Panc1 (cell line): ENCODE measurements around the gene PAX9. TPM values are rescaled to one million over a fixed set of nuclear protein-coding genes. Genes with fewer than 3 reads are reported as not detected.

Experiments used
- ATAC-seq: fragments of 200-7000 bp; cut with Tn5 transposase; 2 replicates; pipeline ENCODE4 v1.9.1; 2020; ENCODE audit warnings: mild to moderate bottlenecking, moderate library complexity
- BruUV-seq: library from RNA; stranded (reverse); fragments of 400-500 nt; replicated peaks from 2 replicates; lab custom pipeline; 2021; lab: Mats Ljungman, UMichigan
- CTCF ChIA-PET: fragments of 300-600 bp; sonication (Branson Sonifier 250); formaldehyde crosslinking; loops from one replicate; lab custom pipeline; 2022; ENCODE audit warnings: antibody characterized with exemption; lab: Charles Lee
- POLR2A ChIA-PET: fragments of 300-600 bp; sonication (Branson Sonifier 250); formaldehyde crosslinking; loops from one replicate; lab custom pipeline; 2022; ENCODE audit warnings: antibody characterized with exemption; lab: Charles Lee
- DNase-seq: peaks from one replicate; pipeline ENCODE4 v3.0.0-alpha.2; 2010; ENCODE audit warnings: low read depth, low spot score
- H3K27ac ChIP-seq: 2 replicates; pipeline ENCODE4 v1.5.1; 2011; ENCODE audit warnings: mild to moderate bottlenecking, low read length, inconsistent platforms
- H3K27me3 ChIP-seq: fragments of 200-500 bp; sonication (Bioruptor generic); 2 replicates; pipeline ENCODE4 v1.6.0; 2014; ENCODE audit warnings: low read length, inconsistent platforms; ENCODE audit not compliant: control insufficient read depth, insufficient read depth
- H3K36me3 ChIP-seq: fragments of 200-500 bp; sonication (Bioruptor generic); 2 replicates; pipeline ENCODE4 v1.5.1; 2014; ENCODE audit warnings: inconsistent platforms, mild to moderate bottlenecking, low read length, moderate library complexity; ENCODE audit not compliant: control insufficient read depth, insufficient read depth
- H3K4me1 ChIP-seq: 2 replicates; pipeline ENCODE4 v1.5.1; 2011; ENCODE audit warnings: inconsistent platforms, mild to moderate bottlenecking, low read length, moderate library complexity; ENCODE audit not compliant: control insufficient read depth, insufficient read depth
- H3K4me3 ChIP-seq, 2 experiments: 2 replicates each; pipeline ENCODE4 v1.5.1; 2011 to 2012; ENCODE audit warnings: low read depth in 2 of 2, low read length in 2 of 2, mild to moderate bottlenecking in 2 of 2, inconsistent platforms in 1 of 2, moderate library complexity in 1 of 2
- H3K9me3 ChIP-seq: fragments of 200-500 bp; sonication (Bioruptor generic); 2 replicates; pipeline ENCODE4 v1.5.1; 2014; ENCODE audit warnings: low read depth, mild to moderate bottlenecking, inconsistent platforms, low read length, moderate library complexity; ENCODE audit not compliant: control insufficient read depth, insufficient read depth
- POLR2AphosphoS5 ChIP-seq: IDR thresholded peaks from 2 replicates; pipeline ENCODE4 v1.6.1; 2012; ENCODE audit warnings: mild to moderate bottlenecking, low read depth, low read length, moderate library complexity
- SIN3A ChIP-seq: IDR thresholded peaks from 2 replicates; pipeline ENCODE4 v1.6.1; 2012; ENCODE audit warnings: low read depth, mild to moderate bottlenecking, low read length, moderate library complexity, borderline replicate concordance; ENCODE audit not compliant: insufficient read depth
- TCF7L2 ChIP-seq: IDR thresholded peaks from 2 replicates; pipeline ENCODE4 v1.6.1; 2011; ENCODE audit warnings: mild to moderate bottlenecking, low read depth, low read length, inconsistent platforms
- in situ Hi-C: cut with HindIII; loops from 2 replicates; pipeline ENCODE4 v1.10.0; 2016; ENCODE audit warnings: low sequenced_read_pairs, low pct_unique_long_range_greater_than_20kb
- intact Hi-C: fragments of 100-400 bp; cut with micrococcal nuclease; formaldehyde crosslinking; loops from one replicate; pipeline ENCODE4 v1.10.0; 2022; ENCODE audit not compliant: unreplicated experiment
- total RNA-seq: library from RNA; stranded (reverse); gene quantifications from one replicate; pipeline ENCODE4 v1.2.1, GENCODE V29; 2021; ENCODE audit not compliant: unreplicated experiment
- TF ChIP-seq, protein P1 (sequence below): fragments of 450-650 bp; IDR thresholded peaks from 2 replicates; pipeline ENCODE4 v1.5.1; 2017; ENCODE audit warnings: mild to moderate bottlenecking
- TF ChIP-seq, protein P2 (sequence below), 2 experiments: IDR thresholded peaks; 2 replicates each; pipeline ENCODE4 v1.6.1; 2011 to 2012; ENCODE audit warnings: low read depth in 2 of 2, control low read depth in 1 of 2, low read length in 1 of 2, mild to moderate bottlenecking in 1 of 2, moderate library complexity in 1 of 2; ENCODE audit not compliant: insufficient read depth in 1 of 2

The PAX9 gene
- total RNA-seq, 1 experiment from 2014 or later, result 0.82 TPM

DNA sequence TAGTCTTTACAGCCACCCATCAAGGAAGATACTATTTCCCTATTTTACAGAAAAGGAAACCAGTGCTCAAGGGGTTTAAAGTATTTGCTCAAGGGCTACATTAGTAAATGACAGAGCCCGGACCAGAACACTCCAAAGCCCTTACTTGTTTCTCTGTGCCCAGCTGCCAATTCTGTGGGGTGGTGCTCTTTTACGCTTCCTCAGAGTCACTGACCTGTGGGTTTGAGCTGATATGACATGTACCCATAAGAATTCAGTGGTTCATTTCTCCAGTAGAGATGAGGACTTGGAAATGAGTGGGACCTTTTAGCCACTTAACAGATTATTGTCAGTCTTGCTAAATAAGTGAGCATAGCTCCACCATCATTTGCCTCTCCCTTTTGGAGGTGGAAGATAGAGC lies 41.8 kb upstream of the PAX9 start:
- BruUV-seq, result no TSS peak
- ChIA-PET CTCF (no interaction called here), POLR2A (no interaction called here)
- no peak for ATAC-seq
- in situ Hi-C loops, result no loop called here
- H3K4me1 ChIP-seq, result no peaks in the 10 kb centered on the region
- intact Hi-C loops, result no loop called here
- H3K27me3 ChIP-seq, result no peaks in the 10 kb centered on the region
- H3K36me3 ChIP-seq, result no peaks in the 10 kb centered on the region
- H3K9me3 ChIP-seq, result no peaks in the 10 kb centered on the region
- no peak overlapping the region for H3K27ac ChIP-seq
- H3K4me3 ChIP-seq, result no peak overlapping the region
- TF ChIP-seq SIN3A, result no peak
- TF ChIP-seq, protein P1, sequence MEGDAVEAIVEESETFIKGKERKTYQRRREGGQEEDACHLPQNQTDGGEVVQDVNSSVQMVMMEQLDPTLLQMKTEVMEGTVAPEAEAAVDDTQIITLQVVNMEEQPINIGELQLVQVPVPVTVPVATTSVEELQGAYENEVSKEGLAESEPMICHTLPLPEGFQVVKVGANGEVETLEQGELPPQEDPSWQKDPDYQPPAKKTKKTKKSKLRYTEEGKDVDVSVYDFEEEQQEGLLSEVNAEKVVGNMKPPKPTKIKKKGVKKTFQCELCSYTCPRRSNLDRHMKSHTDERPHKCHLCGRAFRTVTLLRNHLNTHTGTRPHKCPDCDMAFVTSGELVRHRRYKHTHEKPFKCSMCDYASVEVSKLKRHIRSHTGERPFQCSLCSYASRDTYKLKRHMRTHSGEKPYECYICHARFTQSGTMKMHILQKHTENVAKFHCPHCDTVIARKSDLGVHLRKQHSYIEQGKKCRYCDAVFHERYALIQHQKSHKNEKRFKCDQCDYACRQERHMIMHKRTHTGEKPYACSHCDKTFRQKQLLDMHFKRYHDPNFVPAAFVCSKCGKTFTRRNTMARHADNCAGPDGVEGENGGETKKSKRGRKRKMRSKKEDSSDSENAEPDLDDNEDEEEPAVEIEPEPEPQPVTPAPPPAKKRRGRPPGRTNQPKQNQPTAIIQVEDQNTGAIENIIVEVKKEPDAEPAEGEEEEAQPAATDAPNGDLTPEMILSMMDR, result no peak
- no peak for DNase-seq

DNA sequence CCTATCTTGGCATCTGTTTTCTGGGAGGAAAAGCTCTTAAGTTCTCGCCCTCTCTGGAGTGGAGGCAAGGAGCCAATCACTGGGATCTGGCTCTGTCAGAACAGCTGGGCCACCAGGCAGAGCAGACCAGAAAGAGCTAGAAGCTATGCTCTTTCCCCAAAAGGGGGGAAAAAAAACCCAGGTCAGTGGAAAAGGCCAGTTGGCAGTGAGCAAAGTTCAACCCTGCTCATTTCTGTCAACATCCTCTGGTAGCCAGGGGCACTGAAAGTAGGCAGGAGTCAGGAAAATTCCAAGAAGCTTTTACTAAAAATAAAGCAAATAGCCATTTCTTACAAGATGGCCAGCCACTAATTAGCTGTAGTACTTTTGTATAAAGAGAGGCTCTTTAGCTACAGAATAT lies 36.6 kb upstream of the PAX9 start:
- no peaks in the 10 kb centered on the region for H3K27me3 ChIP-seq
- no peaks in the 10 kb centered on the region for H3K9me3 ChIP-seq
- intact Hi-C loops (no loop called here), in situ Hi-C loops (no loop called here)
- TF ChIP-seq, protein P1, result no peak
- TF ChIP-seq SIN3A (no peak), TCF7L2 (no peak), POLR2AphosphoS5 (no peak)
- TF ChIP-seq, protein P2, sequence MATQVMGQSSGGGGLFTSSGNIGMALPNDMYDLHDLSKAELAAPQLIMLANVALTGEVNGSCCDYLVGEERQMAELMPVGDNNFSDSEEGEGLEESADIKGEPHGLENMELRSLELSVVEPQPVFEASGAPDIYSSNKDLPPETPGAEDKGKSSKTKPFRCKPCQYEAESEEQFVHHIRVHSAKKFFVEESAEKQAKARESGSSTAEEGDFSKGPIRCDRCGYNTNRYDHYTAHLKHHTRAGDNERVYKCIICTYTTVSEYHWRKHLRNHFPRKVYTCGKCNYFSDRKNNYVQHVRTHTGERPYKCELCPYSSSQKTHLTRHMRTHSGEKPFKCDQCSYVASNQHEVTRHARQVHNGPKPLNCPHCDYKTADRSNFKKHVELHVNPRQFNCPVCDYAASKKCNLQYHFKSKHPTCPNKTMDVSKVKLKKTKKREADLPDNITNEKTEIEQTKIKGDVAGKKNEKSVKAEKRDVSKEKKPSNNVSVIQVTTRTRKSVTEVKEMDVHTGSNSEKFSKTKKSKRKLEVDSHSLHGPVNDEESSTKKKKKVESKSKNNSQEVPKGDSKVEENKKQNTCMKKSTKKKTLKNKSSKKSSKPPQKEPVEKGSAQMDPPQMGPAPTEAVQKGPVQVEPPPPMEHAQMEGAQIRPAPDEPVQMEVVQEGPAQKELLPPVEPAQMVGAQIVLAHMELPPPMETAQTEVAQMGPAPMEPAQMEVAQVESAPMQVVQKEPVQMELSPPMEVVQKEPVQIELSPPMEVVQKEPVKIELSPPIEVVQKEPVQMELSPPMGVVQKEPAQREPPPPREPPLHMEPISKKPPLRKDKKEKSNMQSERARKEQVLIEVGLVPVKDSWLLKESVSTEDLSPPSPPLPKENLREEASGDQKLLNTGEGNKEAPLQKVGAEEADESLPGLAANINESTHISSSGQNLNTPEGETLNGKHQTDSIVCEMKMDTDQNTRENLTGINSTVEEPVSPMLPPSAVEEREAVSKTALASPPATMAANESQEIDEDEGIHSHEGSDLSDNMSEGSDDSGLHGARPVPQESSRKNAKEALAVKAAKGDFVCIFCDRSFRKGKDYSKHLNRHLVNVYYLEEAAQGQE (IDR thresholded peaks at IDR 0.05; ENCODE audit: insufficient read depth in 1 of 2, low read depth in 2 of 2, low read length in 1 of 2), result no peak
- no peak overlapping the region for H3K4me3 ChIP-seq
- H3K36me3 ChIP-seq, result no peaks in the 10 kb centered on the region
- CTCF ChIA-PET, result no interaction called here
- H3K27ac ChIP-seq, result no peak overlapping the region
- no peak for ATAC-seq
- no peaks in the 10 kb centered on the region for H3K4me1 ChIP-seq
- BruUV-seq, result no TSS peak
- DNase-seq, result no peak
- POLR2A ChIA-PET, result no interaction called here
